Measurements from ENCODE around the gene RSPRY1.
"Not testable (repeated sequence)": the region's sequence is repeated elsewhere in the genome, so short reads cannot be mapped to it uniquely, and the experiment has no call there.

Gene RSPRY1

DNA sequence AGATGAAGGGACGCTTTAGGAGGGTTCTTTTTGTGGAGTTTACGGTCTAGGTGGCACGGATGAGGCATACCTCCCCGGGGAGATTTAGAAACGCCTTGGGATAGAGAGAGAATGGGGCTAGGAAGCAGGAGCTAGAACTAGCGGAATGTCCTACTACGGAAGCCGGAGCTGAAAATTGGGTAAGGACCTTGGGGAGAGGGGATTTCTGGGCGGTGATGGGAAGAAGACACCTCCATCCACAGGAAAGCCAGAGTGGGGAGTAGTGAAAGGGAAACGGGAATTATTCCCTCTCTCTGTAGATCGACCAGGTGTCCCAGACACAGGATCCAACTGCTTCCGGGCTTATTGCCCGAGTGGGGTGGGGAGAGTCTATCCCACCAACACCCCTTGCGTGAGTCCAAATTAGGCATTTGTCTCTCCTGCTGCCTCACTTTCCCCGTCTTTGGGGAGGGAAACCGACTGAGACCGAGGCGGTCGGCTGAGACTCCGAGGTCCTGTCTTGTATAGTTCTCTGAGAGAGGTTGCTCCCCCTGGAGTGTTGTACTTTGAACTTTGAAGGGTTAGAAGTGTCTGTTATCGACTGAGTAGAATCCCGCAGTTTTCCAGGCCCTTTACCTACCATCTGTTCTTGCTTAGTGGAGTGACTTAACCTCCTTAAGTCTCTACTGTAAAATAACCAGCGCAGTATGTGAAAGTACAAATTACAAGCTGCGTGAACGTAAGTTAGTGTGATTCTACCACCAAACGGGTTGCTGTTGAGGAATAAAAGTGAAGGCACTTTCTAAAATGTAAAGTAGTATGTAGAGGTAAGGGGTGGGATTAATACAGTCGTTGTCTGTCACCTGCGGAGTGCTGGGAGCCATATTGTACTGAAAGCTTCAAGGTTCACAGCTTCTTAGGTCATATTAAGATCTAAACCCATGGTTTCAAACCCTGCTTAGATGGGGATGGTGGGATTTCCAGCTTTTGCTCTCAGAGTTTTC, 1.0 kb downstream of the RSPRY1 start:
- peak in 1 of 2 experiments; percentile 25 for DNase-seq

DNA sequence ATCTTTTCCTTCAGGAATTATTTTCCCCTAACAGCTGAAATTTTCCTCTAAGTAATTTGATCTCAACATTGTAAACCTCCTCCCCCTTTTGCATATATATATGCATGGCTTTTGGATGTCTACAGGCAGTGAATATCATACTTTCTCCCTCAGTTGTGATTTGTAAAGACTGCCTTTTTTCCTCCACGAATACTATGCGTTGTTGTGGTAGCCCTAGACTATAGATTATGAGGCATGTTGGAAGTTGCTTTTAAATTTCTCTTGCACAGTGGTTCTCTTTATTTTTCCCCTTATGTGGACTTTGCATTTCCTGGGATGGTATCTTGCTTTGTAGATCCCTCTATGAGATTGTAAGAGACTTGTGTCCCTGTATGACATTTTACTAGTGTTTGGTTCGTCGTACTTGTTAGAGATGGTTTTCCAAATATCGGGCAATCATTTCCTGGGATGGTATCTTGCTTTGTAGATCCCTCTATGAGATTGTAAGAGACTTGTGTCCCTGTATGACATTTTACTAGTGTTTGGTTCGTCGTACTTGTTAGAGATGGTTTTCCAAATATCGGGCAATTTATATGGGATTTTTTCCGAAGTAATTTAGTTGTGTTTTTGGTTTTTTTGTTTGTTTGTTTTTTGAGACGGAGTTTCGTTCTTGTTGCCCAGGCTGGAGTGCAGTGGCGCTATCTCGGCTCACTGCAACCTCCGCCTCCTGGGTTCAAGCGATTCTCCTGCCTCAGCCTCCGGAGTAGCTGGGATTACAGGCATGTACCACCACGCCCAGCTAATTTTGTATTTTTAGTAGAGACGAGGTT, 2.0 kb downstream of the RSPRY1 start:
- DNase-seq: not testable (repeated sequence)

DNA sequence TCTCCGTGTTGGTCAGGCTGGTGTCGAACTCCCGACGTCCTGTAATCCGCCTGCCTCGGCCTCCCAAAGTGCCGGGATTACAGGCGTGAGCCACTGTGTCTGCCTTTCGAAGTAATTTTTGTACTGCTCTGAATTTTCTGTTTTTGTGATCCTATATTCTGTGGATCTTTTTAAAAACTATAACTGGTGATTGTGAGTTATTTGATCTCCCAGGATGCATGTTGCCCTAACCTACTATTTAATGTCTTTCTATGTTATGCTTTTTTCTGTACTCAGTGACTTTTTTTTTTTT, 2.5 kb downstream of the RSPRY1 start:
- no peak for DNase-seq

DNA sequence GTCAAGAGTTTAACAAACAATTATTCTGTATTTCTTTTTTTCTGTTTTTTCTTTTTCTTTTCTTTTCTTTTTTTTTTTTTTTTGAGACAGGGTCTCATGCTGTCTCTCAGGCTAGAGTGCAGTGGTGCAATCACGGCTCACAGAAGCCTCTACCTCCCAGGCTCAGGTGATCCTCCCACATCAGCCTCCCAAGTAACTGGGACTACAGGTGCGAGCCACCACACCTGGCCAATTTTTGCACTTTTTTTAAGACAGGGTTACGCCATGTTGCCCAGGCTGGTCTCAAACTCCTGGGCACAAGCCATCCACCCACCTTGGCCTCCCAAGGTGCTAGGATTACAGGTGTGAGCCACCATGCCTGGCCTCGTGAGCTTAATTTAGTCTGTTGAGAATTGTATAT, 3.4 kb downstream of the RSPRY1 start:
- not testable (repeated sequence) for DNase-seq

GRCh38 chr16:57190136-57190535, 4.0 kb downstream of the RSPRY1 start:
- no peak for DNase-seq

DNA sequence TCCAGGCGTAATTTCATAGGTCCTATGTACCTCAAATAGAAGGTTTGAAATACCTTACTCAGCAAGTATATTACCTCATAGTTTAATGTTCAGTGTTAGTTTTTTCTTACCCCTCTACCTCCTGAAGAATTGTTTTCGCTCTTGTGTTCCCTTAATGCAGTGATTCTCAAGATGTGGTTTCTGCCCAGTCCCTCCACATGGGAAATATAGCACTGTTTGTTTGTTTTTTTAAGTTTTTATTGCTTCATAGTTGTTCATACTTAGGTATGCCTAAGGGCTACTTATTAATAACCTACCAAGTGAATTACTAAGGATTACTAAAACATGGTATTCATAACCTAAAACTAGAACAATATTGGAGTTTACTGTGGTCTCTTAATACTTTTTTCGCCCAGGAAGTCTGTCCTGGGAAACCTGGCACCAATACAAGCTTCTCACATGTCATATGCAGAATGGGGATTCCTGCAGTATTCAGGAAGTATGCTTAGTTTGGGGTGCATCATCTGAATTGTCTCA, 5.0 kb downstream of the RSPRY1 start:
- DNase-seq: no peak

GRCh38 chr16:57192146-57192545, 6.0 kb downstream of the RSPRY1 start:
- DNase-seq: no peak

DNA sequence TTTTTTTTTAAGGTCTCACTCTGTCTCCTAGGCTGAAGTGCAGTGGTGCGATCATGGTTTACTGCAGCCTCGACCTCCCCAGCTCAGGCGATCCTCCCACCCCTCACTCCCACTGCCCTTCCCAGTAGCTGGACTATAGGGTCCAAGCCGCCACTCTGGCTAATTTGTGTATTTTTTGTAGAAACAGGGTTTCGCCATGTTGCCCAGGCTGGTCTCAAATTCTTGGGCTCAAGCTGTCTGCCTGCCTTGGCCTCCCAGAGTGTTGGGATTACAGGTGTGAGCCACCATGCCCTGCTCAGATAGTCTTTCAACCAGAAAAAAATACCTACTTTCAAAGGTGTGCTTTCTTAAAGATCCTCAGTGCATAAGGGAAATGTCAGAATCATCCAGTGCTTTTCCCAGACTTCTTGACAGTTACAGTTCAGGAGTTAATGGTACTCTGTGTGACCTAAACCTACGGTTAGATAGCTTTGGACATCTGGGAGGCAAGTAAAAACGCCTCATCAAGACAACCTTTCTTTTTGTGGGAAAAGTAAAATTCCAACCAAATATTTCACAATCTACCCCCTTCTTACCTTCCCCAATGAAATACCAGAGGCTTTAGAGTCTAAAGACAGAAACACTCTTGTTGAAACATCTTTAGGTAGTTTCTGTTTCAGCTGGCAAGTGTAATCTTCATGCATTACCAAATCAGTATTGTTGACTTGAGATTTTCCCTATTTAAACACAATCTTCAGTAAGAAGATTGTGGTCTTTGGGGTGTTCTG, 6.8 kb downstream of the RSPRY1 start:
- DNase-seq: no peak

GRCh38 chr16:57194512-57194911, 8.4 kb downstream of the RSPRY1 start:
- DNase-seq: no peak

GRCh38 chr16:57196286-57196685, 10.2 kb downstream of the RSPRY1 start:
- no peak for DNase-seq

- DNase-seq: no peak
Measured at GRCh38 chr16:57196753-57197152, 10.6 kb downstream of the RSPRY1 start.

DNA sequence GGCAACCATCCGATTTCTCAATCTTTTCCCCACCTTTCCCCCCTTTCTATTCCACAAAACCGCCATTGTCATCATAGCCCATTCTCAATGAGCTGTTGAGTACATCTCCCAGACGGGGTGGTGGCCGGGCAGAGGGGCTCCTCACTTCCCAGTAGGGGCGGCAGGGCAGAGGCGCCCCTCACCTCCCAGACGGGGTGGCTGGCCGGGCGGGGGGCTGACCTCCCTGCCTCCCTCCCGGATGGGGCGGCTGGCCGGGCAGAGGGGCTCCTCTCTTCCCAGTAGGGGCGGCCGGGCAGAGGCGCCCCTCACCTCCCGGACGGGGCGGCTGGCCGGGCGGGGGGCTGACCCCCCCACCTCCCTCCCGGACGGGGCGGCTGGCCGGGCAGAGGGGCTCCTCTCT, 14.2 kb downstream of the RSPRY1 start:
- not testable (repeated sequence) for DNase-seq

DNA sequence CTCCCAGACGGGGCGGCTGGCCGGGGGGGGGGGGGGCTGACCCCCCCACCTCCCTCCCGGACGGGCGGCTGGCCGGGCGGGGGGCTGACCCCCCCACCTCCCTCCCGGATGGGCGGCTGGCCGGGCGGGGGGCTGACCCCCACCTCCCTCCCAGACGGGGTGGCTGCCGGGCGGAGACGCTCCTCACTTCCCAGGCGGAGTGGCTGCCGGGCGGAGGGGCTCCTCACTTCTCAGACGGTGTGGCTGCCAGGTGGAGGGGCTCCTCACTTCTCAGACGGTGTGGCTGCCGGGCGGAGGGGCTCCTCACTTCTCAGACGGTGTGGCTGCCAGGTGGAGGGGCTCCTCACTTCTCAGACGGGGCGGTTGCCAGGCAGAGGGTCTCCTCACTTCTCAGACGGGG, 14.8 kb downstream of the RSPRY1 start:
- not testable (repeated sequence) for DNase-seq

GRCh38 chr16:57202095-57202886, 16.2 kb downstream of the RSPRY1 start:
- no peak for DNase-seq

DNA sequence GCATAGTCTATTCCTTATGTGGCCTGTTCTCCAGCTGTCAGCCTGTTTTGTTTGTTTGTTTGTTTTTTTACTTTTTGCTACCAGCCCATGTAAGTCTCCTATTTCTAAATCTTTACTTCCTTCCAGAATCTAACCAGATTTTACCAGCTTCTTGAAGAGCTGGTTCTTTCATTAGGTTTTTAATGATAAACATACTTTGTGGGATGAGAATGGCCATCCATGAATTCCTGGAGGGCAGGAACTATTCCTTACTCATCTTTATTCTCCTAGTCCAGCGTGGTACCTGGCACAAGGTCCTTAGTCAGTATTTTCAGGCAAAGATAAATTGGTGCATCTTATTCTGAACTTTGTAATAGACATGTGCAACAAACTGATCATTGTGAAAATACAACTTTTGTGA, 17.3 kb downstream of the RSPRY1 start:
- DNase-seq: no peak

DNA sequence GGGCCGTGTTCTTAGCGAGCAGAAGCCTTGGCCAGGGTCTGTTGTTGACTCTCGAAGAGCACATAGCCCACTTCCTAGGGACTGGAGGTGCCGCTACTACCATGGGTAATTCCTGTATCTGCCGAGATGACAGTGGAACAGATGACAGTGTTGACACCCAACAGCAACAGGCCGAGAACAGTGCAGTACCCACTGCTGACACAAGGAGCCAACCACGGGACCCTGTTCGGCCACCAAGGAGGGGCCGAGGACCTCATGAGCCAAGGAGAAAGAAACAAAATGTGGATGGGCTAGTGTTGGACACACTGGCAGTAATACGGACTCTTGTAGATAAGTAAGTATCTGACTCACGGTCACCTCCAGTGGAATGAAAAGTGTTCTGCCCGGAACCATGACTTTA, 18.5 kb downstream of the RSPRY1 start:
- DNase-seq: no peak

DNA sequence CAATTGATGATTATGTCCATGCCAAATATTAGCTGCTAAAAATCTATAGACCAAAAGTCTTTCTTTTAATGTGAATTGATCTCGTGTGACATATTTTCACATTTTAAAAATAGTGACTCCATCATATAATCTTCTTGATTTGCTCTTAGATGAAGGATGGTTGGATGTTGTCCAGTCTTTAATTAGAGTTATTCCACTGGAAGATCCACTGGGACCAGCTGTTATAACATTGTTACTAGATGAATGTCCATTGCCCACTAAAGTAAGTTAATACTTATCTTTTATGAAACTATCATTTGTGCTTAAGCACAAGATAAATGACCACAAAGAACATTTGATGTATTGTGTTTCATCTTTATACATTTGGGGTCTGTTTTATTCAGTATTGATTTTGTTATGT, 22.8 kb downstream of the RSPRY1 start:
- no peak for DNase-seq

GRCh38 chr16:57209780-57210179, 23.7 kb downstream of the RSPRY1 start:
- DNase-seq: no peak

DNA sequence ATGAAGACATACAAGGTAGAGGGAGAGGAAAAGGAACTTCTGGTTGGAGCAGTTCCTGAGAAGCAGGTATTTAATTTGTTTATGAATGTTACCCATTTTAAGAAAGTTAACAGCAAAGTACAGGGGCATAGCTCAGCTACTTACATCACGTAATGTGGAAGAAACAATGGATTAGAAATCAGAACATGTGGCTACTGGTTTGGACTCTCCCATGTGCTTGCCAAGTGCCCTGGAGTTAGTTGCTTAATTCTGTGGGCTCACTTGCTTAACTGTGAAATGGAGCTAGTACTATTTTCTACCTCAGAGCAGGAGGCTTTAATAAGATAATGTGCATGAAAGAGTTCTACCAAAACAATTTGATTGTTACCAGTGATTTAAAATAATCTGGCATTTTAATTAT, 27.3 kb downstream of the RSPRY1 start:
- no peak for DNase-seq

DNA sequence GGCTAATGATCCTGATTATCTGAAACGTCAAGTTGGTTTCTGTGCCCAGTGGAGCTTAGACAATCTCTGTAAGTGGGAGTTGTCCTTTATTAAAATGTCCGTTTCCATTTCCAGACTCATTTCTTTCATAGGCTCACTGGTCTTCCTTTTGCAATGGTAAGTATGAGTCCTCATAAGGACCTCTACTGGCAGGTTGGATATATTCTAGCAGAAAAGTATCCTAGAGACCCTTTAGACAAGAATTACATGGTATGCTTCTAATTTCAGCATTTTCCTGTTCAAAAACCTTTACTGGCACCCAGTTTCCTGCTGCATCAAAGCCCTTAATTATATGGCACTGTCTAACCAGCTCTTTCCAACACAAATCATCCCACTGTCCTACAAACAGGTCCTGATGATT, 30.8 kb downstream of the RSPRY1 start:
- no peak for DNase-seq

DNA sequence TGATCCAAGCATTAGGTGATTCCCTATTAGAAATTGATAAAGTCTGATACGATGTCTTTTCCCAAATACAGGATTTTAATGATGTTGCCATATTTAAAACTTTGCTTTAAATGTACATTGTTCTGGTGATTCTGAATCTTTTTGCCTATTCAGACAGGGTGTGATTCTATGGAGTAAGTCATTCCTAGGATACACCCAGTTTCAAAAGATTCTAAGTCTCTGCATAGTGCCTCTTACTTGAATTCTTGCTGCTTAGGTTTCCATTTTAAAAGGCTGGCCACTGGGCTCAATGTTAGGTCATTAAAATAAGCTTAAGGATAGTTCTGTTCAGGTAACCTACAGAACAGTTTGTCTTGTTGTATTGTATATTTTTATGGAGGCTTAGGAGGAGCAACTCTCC, 36.9 kb downstream of the RSPRY1 start:
- DNase-seq: no peak

GRCh38 chr16:57224651-57225335, 38.7 kb downstream of the RSPRY1 start:
- DNase-seq: no peak
